ENCODE measurements around the gene DCD. TPM values are rescaled to one million over a fixed set of nuclear protein-coding genes. Genes with fewer than 3 reads are reported as not detected.
A peak's percentile ranks its signal among the peaks of the same experiment; 100 is the strongest.

The DCD gene
- total RNA-seq, 1 experiment from 2014 or later = not detected

DNA sequence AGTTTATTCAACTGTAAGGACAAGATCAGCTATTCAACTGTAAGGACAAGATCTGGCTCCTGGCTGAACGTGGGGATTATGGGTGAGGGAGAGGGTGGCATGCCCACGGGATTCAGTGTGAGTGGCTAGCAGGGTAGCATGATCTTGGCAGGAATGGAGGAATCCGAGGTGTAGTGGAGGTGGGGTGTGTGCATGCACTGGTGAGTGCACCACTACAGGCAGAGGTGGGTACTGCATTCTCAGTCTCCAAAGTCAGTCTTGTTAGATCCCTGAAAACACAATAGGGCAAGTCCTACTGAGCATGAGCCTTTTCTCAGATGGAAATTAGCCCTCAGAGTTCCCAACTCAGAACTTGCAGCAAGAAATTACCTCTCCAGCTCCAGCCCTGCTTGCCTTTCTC, 32.2 kb upstream of the DCD start:
- H3K56ac ChIP-seq (ENCODE audit: insufficient read length, low read depth, low read length) = no peak overlapping the region
- H3K27ac ChIP-seq (ENCODE audit: insufficient read length, low read depth, low read length) = no peak overlapping the region
- Mint-ChIP-seq H3K4me3 (no peak overlapping the region; a peak in 1 of 5 replicates), H3K4me1 (peaks cover 71 to 75% of the 10 kb centered on the region in 2 experiments), H3K27me3 (ENCODE audit: low read depth) (peaks cover 3% of the 10 kb centered on the region), H3K9me3 (no peaks in the 10 kb centered on the region; a peak in 1 of 5 replicates), H3K27ac (peak overlapping the region; percentile 77 to 82 (median 79); a peak in 4 of 7 replicates), H3K36me3 (ENCODE audit: insufficient read depth in 1 of 3, low read depth in 3 of 3) (0 out of 7 replicates have a peak, but pooled peaks cover 0 to 1% (median 0%) of the 10 kb centered on the region in 3 experiments)
- H2BK12ac ChIP-seq (ENCODE audit: insufficient read length, low read depth, low read length) = no peak overlapping the region
- H3K4ac ChIP-seq (ENCODE audit: low read depth, low read length) = no peak overlapping the region
- H4K91ac ChIP-seq (ENCODE audit: insufficient read length, low read depth, low read length) = no peak overlapping the region
- H3K4me2 ChIP-seq (ENCODE audit: insufficient read depth, insufficient read length, low read length) = no peak overlapping the region
- no peak overlapping the region for H2BK20ac ChIP-seq (ENCODE audit: low read depth, low read length, poor library complexity, severe bottlenecking)
- no peaks in the 10 kb centered on the region; the same call in 1 of the 2 replicates for H3K27me3 ChIP-seq (ENCODE audit: insufficient read depth, low read length)
- no CpG with 5 or more reads among the region's 3 CpGs for WGBS (ENCODE audit: extremely low coverage, insufficient read length, low lambda C conversion rate)
- no peaks in the 10 kb centered on the region for H4K20me1 ChIP-seq (ENCODE audit: control insufficient read depth, insufficient read depth, insufficient read length)
- H3K14ac ChIP-seq (ENCODE audit: insufficient read depth, low read length) = no peak overlapping the region
- DNase-seq = peak; percentile 89
- TF ChIP-seq, protein P1, sequence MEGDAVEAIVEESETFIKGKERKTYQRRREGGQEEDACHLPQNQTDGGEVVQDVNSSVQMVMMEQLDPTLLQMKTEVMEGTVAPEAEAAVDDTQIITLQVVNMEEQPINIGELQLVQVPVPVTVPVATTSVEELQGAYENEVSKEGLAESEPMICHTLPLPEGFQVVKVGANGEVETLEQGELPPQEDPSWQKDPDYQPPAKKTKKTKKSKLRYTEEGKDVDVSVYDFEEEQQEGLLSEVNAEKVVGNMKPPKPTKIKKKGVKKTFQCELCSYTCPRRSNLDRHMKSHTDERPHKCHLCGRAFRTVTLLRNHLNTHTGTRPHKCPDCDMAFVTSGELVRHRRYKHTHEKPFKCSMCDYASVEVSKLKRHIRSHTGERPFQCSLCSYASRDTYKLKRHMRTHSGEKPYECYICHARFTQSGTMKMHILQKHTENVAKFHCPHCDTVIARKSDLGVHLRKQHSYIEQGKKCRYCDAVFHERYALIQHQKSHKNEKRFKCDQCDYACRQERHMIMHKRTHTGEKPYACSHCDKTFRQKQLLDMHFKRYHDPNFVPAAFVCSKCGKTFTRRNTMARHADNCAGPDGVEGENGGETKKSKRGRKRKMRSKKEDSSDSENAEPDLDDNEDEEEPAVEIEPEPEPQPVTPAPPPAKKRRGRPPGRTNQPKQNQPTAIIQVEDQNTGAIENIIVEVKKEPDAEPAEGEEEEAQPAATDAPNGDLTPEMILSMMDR (conservative IDR thresholded peaks at IDR 0.05) = peak; percentile 76
- no peak overlapping the region for H2AFZ ChIP-seq (ENCODE audit: low read length)
- H3K23ac ChIP-seq (ENCODE audit: insufficient read length, low read depth, low read length) = no peak overlapping the region
- no peaks in the 10 kb centered on the region for H3K23me2 ChIP-seq (ENCODE audit: insufficient read length, low read depth, low read length, poor library complexity, severe bottlenecking)
- H2BK5ac ChIP-seq (ENCODE audit: insufficient read length, low read length) = no peak overlapping the region
- no peaks in the 10 kb centered on the region for H3K79me1 ChIP-seq (ENCODE audit: insufficient read depth, low read depth, low read length, poor library complexity, severe bottlenecking)
- no peaks in the 10 kb centered on the region for H3K9me3 ChIP-seq (ENCODE audit: control insufficient read depth, low read depth, low read length)
- H3K4me1 ChIP-seq (ENCODE audit: insufficient read depth, low read length) = peaks cover 29% of the 10 kb centered on the region; the same call in 1 of the 2 replicates
- no peak overlapping the region for H4K5ac ChIP-seq (ENCODE audit: insufficient read length, low read depth, low read length)
- no peak overlapping the region for H2AK5ac ChIP-seq (ENCODE audit: insufficient read length, low read length)
- no peak overlapping the region for H4K8ac ChIP-seq (replicated peaks; ENCODE audit: insufficient read length, low read depth, low read length)
- H3K79me2 ChIP-seq (ENCODE audit: insufficient read depth, low read length) = no peaks in the 10 kb centered on the region
- H3K18ac ChIP-seq (ENCODE audit: insufficient read length, low read depth, low read length) = no peak overlapping the region
- H2BK120ac ChIP-seq (ENCODE audit: low read depth, low read length, poor library complexity, severe bottlenecking) = no peak overlapping the region
- no peak overlapping the region for H2BK15ac ChIP-seq (ENCODE audit: low read depth, low read length)
- no peak overlapping the region for H3K9ac ChIP-seq (ENCODE audit: extremely low read depth, insufficient read length, low read length)
- no peak overlapping the region for H3T11ph ChIP-seq (ENCODE audit: low read length)
